IMR-90 (cell line): ENCODE results near the gene LAMA2. TPM values are rescaled to one million over a fixed set of nuclear protein-coding genes. Genes with fewer than 3 reads are reported as not detected.

Source experiments
- ATAC-seq: fragments of 200-7000 bp; cut with Tn5 transposase; 2 replicates; pipeline ENCODE4 v1.9.1; 2020; ENCODE audit warnings: low read depth, mild to moderate bottlenecking, moderate library complexity
- BruUV-seq: library from RNA; stranded (reverse); fragments of 400-500 nt; replicated peaks from 2 replicates; lab custom pipeline; 2021; lab: Mats Ljungman, UMichigan
- CTCF ChIA-PET: fragments of 300-600 bp; formaldehyde crosslinking; extraction: SDS; loops from one replicate; lab custom pipeline; 2021; ENCODE audit warnings: antibody characterized with exemption; lab: Yijun Ruan, JAX
- POLR2A ChIA-PET: fragments of 300-600 bp; sonication (Branson Sonifier 250); formaldehyde crosslinking; loops from one replicate; lab custom pipeline; 2022; ENCODE audit warnings: antibody characterized with exemption; ENCODE audit not compliant: unreplicated experiment; lab: Charles Lee
- DNase-seq: peaks from one replicate; pipeline ENCODE4 v3.0.0; 2013
- H2AFZ ChIP-seq: replicated peaks from 2 replicates; pipeline ENCODE3; 2013; ENCODE audit warnings: low read length, mild to moderate bottlenecking; ENCODE audit not compliant: poor library complexity
- H2AK5ac ChIP-seq: 2 replicates; pipeline ENCODE4 v1.6.1; 2013; ENCODE audit warnings: low read depth, low read length, inconsistent platforms
- H2AK9ac ChIP-seq: replicated peaks from 2 replicates; pipeline ENCODE3; 2013; ENCODE audit warnings: mild to moderate bottlenecking, low read depth, low read length, moderate library complexity; ENCODE audit not compliant: poor library complexity
- H2BK120ac ChIP-seq: 2 replicates; pipeline ENCODE4 v1.6.1; 2013; ENCODE audit warnings: low read depth, low read length, inconsistent platforms
- H2BK15ac ChIP-seq: 3 replicates; pipeline ENCODE4 v1.6.1; 2013; ENCODE audit warnings: low read depth, low read length, inconsistent platforms
- H2BK20ac ChIP-seq: 2 replicates; pipeline ENCODE4 v1.6.1; 2013; ENCODE audit warnings: low read depth, mild to moderate bottlenecking, inconsistent platforms, low read length, moderate library complexity
- H2BK5ac ChIP-seq: 2 replicates; pipeline ENCODE4 v1.6.1; 2013; ENCODE audit warnings: mild to moderate bottlenecking, low read depth, low read length, inconsistent platforms; ENCODE audit not compliant: poor library complexity, severe bottlenecking
- H3K14ac ChIP-seq: replicated peaks from 2 replicates; pipeline ENCODE4 v1.6.1; 2013; ENCODE audit warnings: low read depth, low read length, inconsistent platforms
- H3K18ac ChIP-seq: 2 replicates; pipeline ENCODE4 v1.6.1; 2013; ENCODE audit warnings: low read depth, low read length, control low read depth
- H3K23ac ChIP-seq: 2 replicates; pipeline ENCODE4 v1.6.1; 2013; ENCODE audit warnings: low read depth, low read length, inconsistent platforms
- H3K27ac ChIP-seq: 2 replicates; pipeline ENCODE4 v1.5.1; 2013; ENCODE audit warnings: mild to moderate bottlenecking, control low read depth, low read length; ENCODE audit not compliant: insufficient read depth
- H3K27me3 ChIP-seq: 2 replicates; pipeline ENCODE4 v1.6.1; 2013; ENCODE audit warnings: low read length; ENCODE audit not compliant: control insufficient read depth, insufficient read depth
- H3K36me3 ChIP-seq: 2 replicates; pipeline ENCODE4 v1.6.1; 2013; ENCODE audit warnings: low read length, mixed read lengths; ENCODE audit not compliant: control insufficient read depth, insufficient read depth
- H3K4ac ChIP-seq: 2 replicates; pipeline ENCODE4 v1.6.1; 2013; ENCODE audit warnings: low read depth, low read length, inconsistent platforms
- H3K4me1 ChIP-seq: 2 replicates; pipeline ENCODE4 v1.6.1; 2013; ENCODE audit warnings: low read length, mixed read lengths; ENCODE audit not compliant: control insufficient read depth, insufficient read depth
- H3K4me2 ChIP-seq: 2 replicates; pipeline ENCODE4 v1.6.1; 2013; ENCODE audit warnings: low read depth, mild to moderate bottlenecking, control low read depth, low read length, moderate library complexity
- H3K4me3 ChIP-seq: 2 replicates; pipeline ENCODE4 v1.5.1; 2013; ENCODE audit warnings: low read depth, mild to moderate bottlenecking, control low read depth, low read length, moderate library complexity; ENCODE audit not compliant: insufficient read depth
- H3K56ac ChIP-seq: 2 replicates; pipeline ENCODE4 v1.6.1; 2013; ENCODE audit warnings: low read length, inconsistent platforms; ENCODE audit not compliant: insufficient read depth; ENCODE audit errors: extremely low read depth
- H3K79me1 ChIP-seq, 2 experiments: 2 replicates each; pipeline ENCODE4 v1.6.1; 2013; ENCODE audit warnings: low read length in 2 of 2, inconsistent platforms in 1 of 2, low read depth in 1 of 2
- H3K9ac ChIP-seq: 2 replicates; pipeline ENCODE4 v1.6.1; 2013; ENCODE audit warnings: low read depth, low read length, control low read depth
- H3K9me1 ChIP-seq: 2 replicates; pipeline ENCODE4 v1.6.1; 2013; ENCODE audit warnings: low read length, inconsistent platforms; ENCODE audit not compliant: insufficient read depth
- H3K9me3 ChIP-seq: 2 replicates; pipeline ENCODE4 v1.6.1; 2013; ENCODE audit warnings: low read length; ENCODE audit not compliant: control insufficient read depth, insufficient read depth
- H4K20me1 ChIP-seq: 2 replicates; pipeline ENCODE4 v1.6.1; 2013; ENCODE audit warnings: low read length, inconsistent platforms; ENCODE audit not compliant: insufficient read depth
- H4K5ac ChIP-seq: 2 replicates; pipeline ENCODE4 v1.6.1; 2013; ENCODE audit warnings: mild to moderate bottlenecking, low read depth, low read length, control low read depth
- H4K8ac ChIP-seq, 2 experiments: 2 replicates each; pipeline ENCODE4 v1.6.1; 2013; ENCODE audit warnings: low read depth in 2 of 2, low read length in 2 of 2, control low read depth in 1 of 2, inconsistent platforms in 1 of 2
- H4K91ac ChIP-seq: 2 replicates; pipeline ENCODE4 v1.6.1; 2013; ENCODE audit warnings: low read depth, low read length, inconsistent platforms; ENCODE audit not compliant: insufficient read depth
- CHD1 ChIP-seq: IDR thresholded peaks from 2 replicates; pipeline ENCODE4 v1.6.1; 2012; ENCODE audit warnings: low read depth, low read length, improper control_type of control experiment
- FOS ChIP-seq: fragments of 150-350 bp; IDR thresholded peaks from 2 replicates; pipeline ENCODE4 v1.6.1; 2016; ENCODE audit warnings: low read depth, low read length
- MAFK ChIP-seq: IDR thresholded peaks from 2 replicates; pipeline ENCODE4 v1.6.1; 2012; ENCODE audit warnings: low read depth, low read length, improper control_type of control experiment
- MAZ ChIP-seq: IDR thresholded peaks from 2 replicates; pipeline ENCODE4 v1.6.1; 2012; ENCODE audit warnings: low read depth, mild to moderate bottlenecking, low read length, improper control_type of control experiment, moderate library complexity, borderline replicate concordance
- MXI1 ChIP-seq: IDR thresholded peaks from 2 replicates; pipeline ENCODE4 v1.6.1; 2012; ENCODE audit warnings: low read depth, mild to moderate bottlenecking, low read length, moderate library complexity, borderline replicate concordance
- NFE2L2 ChIP-seq: fragments of 150-350 bp; IDR thresholded peaks from 2 replicates; pipeline ENCODE4 v1.6.1; 2016; ENCODE audit warnings: low read depth, mild to moderate bottlenecking, low read length
- POLR2A ChIP-seq: IDR thresholded peaks from 2 replicates; pipeline ENCODE4 v1.6.1; 2012; ENCODE audit warnings: mild to moderate bottlenecking, low read depth, low read length
- RFX5 ChIP-seq: IDR thresholded peaks from 2 replicates; pipeline ENCODE4 v1.8.0; 2012; ENCODE audit warnings: low read depth, mild to moderate bottlenecking, low read length, moderate library complexity
- SMC3 ChIP-seq: fragments of 150-350 bp; IDR thresholded peaks from 2 replicates; pipeline ENCODE4 v1.6.1; 2016; ENCODE audit warnings: low read depth, mild to moderate bottlenecking, antibody characterized with exemption, low read length, moderate library complexity
- USF2 ChIP-seq: fragments of 150-350 bp; IDR thresholded peaks from 2 replicates; pipeline ENCODE4 v1.6.1; 2017; ENCODE audit warnings: mild to moderate bottlenecking, antibody characterized with exemption, low read length, low read depth
- WGBS, 2 experiments: methylation state at CpG; one replicate each; pipeline versions ENCODE4 v1.1.5 to v1.1.7; 2013; ENCODE audit warnings: missing lambda C conversion rate in 2 of 2; ENCODE audit not compliant: insufficient read length in 1 of 2; ENCODE audit errors: extremely low coverage in 2 of 2; 5-methylcytosine and 5-hydroxymethylcytosine counted together
- dilution Hi-C: fragments of 300-500 bp; cut with HindIII; formaldehyde crosslinking; loops from one replicate; pipeline ENCODE4 v1.14.3; 2018; ENCODE audit warnings: low sequenced_read_pairs; ENCODE audit not compliant: unreplicated experiment
- in situ Hi-C: fragments of 300-500 bp; cut with MboI; formaldehyde crosslinking; loops from 3 replicates; pipeline ENCODE4 v1.14.3; 2019; ENCODE audit warnings: low sequenced_read_pairs, inconsistent platforms, mixed read lengths
- intact Hi-C: fragments of 100-400 bp; cut with micrococcal nuclease; formaldehyde crosslinking; loops from 2 replicates; pipeline ENCODE4 v1.10.0; 2022
- polyA plus RNA-seq, 3 experiments: library from polyadenylated mRNA; depleted of rRNA; stranded (reverse); fragments of >200 nt; gene quantifications; 2 replicates each; pipeline ENCODE4 v1.2.3, GENCODE V29; 2012; ENCODE audit warnings: low replicate concordance in 1 of 3
- total RNA-seq: library from RNA; depleted of rRNA; stranded (reverse); fragments of >200 nt; gene quantifications from 2 replicates; pipeline ENCODE4 v1.2.3, GENCODE V29; 2012

The LAMA2 gene
- total and polyA plus RNA-seq, 2 of the 4 experiments (the other 2 are of a cell fraction): 9.9 to 13.3 TPM

DNA sequence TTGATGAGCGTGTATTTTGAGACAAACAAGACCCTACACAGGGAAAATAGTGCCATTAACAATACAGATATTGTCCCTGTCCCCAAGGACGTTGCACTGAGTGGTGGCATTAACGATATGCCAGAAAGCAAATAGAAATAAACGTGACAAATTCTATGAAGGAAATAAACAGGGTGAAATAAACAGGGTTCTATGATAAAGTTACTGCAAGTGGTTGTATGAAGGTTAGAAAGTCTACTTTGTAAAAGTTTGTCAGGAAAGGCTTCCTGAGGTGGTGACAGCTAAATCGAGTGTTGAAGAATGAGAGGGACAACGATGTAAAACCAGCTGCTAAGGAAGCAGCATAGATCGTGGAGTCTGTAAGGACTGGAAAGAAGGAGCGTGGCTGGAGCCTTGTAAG lies 380.2 kb downstream of the LAMA2 start:
- H3K4ac ChIP-seq: no peak overlapping the region
- no peaks in the 10 kb centered on the region for H4K20me1 ChIP-seq
- no peak for DNase-seq
- H4K91ac ChIP-seq: no peak overlapping the region
- H3K4me3 ChIP-seq: no peak overlapping the region
- H2AFZ ChIP-seq: no peak overlapping the region
- no peak overlapping the region for H2BK120ac ChIP-seq
- no peak overlapping the region for H3K9ac ChIP-seq
- no peak overlapping the region for H3K4me2 ChIP-seq
- no TSS peak for BruUV-seq
- H2AK5ac ChIP-seq: no peak overlapping the region
- no peak overlapping the region for H4K8ac ChIP-seq
- H3K4me1 ChIP-seq: peaks cover 3% of the 10 kb centered on the region; the same call in 1 of the 2 replicates
- no peak overlapping the region for H3K18ac ChIP-seq
- H3K56ac ChIP-seq: no peak overlapping the region
- ATAC-seq: no peak
- intact Hi-C loops (no loop called here), dilution Hi-C loops (no loop called here), in situ Hi-C loops (no loop called here)
- WGBS, 2 experiments: 23% methylated on average over 6 of the region's 8 CpGs; no CpG with 5 or more reads in 1 of the 2 experiments
- no peak overlapping the region for H3K14ac ChIP-seq
- H2BK20ac ChIP-seq: no peak overlapping the region
- no peaks in the 10 kb centered on the region for H3K79me1 ChIP-seq
- H3K9me1 ChIP-seq: no peaks in the 10 kb centered on the region
- no peaks in the 10 kb centered on the region; the same call in 1 of the 2 replicates for H3K36me3 ChIP-seq
- H3K9me3 ChIP-seq: no peaks in the 10 kb centered on the region
- no peak overlapping the region for H2BK15ac ChIP-seq
- no peak overlapping the region for H2AK9ac ChIP-seq
- no peak overlapping the region; the same call in 1 of the 2 replicates for H3K23ac ChIP-seq
- ChIA-PET POLR2A (no interaction called here), CTCF (interaction anchor here (1.5 kb wide), 1 partner anchor 11 kb away, joined by 5 read pairs; no protein-coding TSS in a partner anchor)
- TF ChIP-seq MXI1 (no peak), NFE2L2 (no peak), MAFK (no peak), RFX5 (no peak), CHD1 (no peak), FOS (no peak), MAZ (no peak), SMC3 (no peak), POLR2A (no peak), USF2 (no peak)
- no peak overlapping the region for H3K27ac ChIP-seq
- H2BK5ac ChIP-seq: no peak overlapping the region
- no peaks in the 10 kb centered on the region for H3K27me3 ChIP-seq
- H4K5ac ChIP-seq: no peak overlapping the region
